SHP77 (cell line): ENCODE data around the gene NINJ1.

Source experiments
- DNase-seq, 2 experiments: peaks; one replicate each; lab custom pipeline; 2025; lab: John Stamatoyannopoulos, UW

NINJ1 gene

GRCh38 chr9:93100276-93100636 lies 33.8 kb downstream of the NINJ1 start:
- no peak for DNase-seq

GRCh38 chr9:93099551-93100275 lies 34.3 kb downstream of the NINJ1 start:
- DNase-seq: no peak

GRCh38 chr9:93098236-93098946 lies 35.7 kb downstream of the NINJ1 start:
- peak; percentile 20 to 69 for DNase-seq

GRCh38 chr9:93097511-93098201 lies 36.4 kb downstream of the NINJ1 start:
- DNase-seq: no peak

GRCh38 chr9:93096811-93097382 lies 37.2 kb downstream of the NINJ1 start:
- DNase-seq: no peak

- DNase-seq: peak in 1 of 2 experiments; percentile 31
Measured at GRCh38 chr9:93096131-93096802, 37.8 kb downstream of the NINJ1 start, which contains the start of gene CARD19. TSS of gene CARD19 (plus strand) at chr9:93096217. CDS start at chr9:93096346, 129 bp downstream.

GRCh38 chr9:93095205-93096130 lies 38.6 kb downstream of the NINJ1 start:
- peak; percentile 97 to 99 for DNase-seq

- DNase-seq: no peak
Measured at GRCh38 chr9:93094658-93095204, 39.3 kb downstream of the NINJ1 start.

GRCh38 chr9:93093877-93094657 lies 40.0 kb downstream of the NINJ1 start:
- DNase-seq: no peak

- DNase-seq: no peak
Measured at GRCh38 chr9:93093127-93093876, 40.7 kb downstream of the NINJ1 start.

GRCh38 chr9:93092251-93092991 lies 41.6 kb downstream of the NINJ1 start:
- DNase-seq: no peak

GRCh38 chr9:93091453-93092081 lies 42.5 kb downstream of the NINJ1 start:
- DNase-seq: no peak

GRCh38 chr9:93091056-93091452 lies 43.0 kb downstream of the NINJ1 start:
- DNase-seq: no peak

GRCh38 chr9:93090091-93090655 lies 43.9 kb downstream of the NINJ1 start:
- no peak for DNase-seq

- DNase-seq: no peak
Measured at GRCh38 chr9:93089481-93089991, 44.5 kb downstream of the NINJ1 start.

GRCh38 chr9:93089024-93089423 lies 45.0 kb downstream of the NINJ1 start:
- no peak for DNase-seq

GRCh38 chr9:93088656-93089015 lies 45.4 kb downstream of the NINJ1 start:
- DNase-seq: no peak
